ENCODE measurements around the gene ENPP5.
"Not testable (repeated sequence)": the region's sequence is repeated elsewhere in the genome, so short reads cannot be mapped to it uniquely, and the experiment has no call there.

ENPP5 gene

DNA sequence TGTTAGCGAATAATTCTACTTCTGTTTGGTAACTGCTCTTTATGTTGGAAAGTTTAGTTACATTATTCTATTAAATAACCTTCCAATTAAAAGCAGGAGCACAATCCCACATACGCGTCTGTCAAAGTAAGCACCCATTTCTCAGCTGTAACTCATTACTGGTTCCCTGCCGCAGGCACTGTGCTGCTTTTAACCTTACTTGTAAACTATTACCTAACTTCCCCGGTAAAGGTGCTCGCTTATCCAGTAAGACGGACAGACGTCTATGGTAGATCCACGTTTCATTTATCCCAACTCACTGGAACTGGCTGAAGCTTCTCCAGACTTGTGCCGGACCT, 41.5 kb downstream of the ENPP5 start:
- TF ChIP-seq, protein P1, sequence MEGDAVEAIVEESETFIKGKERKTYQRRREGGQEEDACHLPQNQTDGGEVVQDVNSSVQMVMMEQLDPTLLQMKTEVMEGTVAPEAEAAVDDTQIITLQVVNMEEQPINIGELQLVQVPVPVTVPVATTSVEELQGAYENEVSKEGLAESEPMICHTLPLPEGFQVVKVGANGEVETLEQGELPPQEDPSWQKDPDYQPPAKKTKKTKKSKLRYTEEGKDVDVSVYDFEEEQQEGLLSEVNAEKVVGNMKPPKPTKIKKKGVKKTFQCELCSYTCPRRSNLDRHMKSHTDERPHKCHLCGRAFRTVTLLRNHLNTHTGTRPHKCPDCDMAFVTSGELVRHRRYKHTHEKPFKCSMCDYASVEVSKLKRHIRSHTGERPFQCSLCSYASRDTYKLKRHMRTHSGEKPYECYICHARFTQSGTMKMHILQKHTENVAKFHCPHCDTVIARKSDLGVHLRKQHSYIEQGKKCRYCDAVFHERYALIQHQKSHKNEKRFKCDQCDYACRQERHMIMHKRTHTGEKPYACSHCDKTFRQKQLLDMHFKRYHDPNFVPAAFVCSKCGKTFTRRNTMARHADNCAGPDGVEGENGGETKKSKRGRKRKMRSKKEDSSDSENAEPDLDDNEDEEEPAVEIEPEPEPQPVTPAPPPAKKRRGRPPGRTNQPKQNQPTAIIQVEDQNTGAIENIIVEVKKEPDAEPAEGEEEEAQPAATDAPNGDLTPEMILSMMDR (conservative IDR thresholded peaks at IDR 0.05): no peak

DNA sequence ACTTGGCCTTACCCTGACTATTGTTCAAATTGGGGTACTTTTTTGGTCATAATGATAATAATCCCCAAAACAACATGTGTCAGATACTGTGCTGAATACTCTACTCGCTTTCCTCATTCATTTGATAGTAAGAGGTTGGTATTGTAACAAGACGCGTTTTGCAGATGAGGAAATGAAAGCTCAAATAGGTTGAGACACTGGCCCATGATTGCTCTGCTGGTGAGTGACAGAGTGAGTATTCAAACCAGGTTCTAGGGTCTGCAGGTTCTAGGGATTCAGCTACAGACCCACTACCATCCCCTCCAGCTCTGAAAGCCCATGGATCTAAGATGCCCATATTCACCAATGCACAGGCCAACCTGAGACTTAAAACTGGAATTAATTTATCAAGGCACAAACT, 42.3 kb downstream of the ENPP5 start:
- TF ChIP-seq, protein P1 (conservative IDR thresholded peaks at IDR 0.05): no peak
- H3K27ac ChIP-seq: no peak overlapping the region; the same call in 1 of the 2 replicates

More for the DNA sequence above, 41.5 kb downstream of the ENPP5 start:
- H3K27ac ChIP-seq: peak overlapping the region; percentile 64

DNA sequence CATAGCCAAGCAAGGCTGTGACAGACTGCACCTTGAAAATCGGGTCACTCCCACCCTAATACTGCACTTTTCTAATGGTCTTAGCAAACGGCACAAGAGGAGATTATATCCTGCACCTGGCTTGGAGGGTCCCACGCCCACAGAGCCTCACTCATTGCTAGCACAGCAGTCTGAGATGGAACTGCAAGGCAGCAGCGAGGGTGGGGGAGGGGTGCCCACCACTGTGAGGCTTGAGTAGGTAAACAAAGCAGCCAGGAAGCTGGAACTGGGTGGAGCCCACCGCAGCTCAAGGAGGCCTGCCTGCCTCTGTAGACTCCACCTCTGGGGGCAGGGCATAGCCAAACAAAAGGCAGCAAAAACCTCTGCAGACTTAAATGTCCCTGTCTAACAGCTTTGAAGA, 51.1 kb downstream of the ENPP5 start:
- H3K27ac ChIP-seq: not testable (repeated sequence)

DNA sequence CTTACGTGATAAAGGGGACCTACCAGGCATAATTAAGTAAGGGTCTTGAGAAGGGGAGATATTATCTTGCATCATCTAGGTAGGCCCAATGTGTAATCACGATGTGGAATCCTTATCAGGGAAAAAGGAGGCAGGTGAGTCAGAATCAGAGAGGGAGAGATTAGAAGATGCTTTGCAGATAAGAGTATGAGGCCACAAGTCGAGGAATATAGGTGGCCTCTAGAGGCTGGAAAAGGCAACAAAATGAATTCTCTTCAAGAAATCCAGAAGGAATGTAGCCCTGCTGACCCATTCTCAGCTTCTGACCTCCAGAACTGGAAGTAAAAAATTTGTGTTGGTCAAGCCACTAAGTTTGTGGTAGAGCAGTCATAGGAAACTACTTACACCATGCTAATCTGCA, 51.9 kb downstream of the ENPP5 start:
- H3K27ac ChIP-seq: no peak overlapping the region
- TF ChIP-seq, protein P1 (conservative IDR thresholded peaks at IDR 0.05): no peak

DNA sequence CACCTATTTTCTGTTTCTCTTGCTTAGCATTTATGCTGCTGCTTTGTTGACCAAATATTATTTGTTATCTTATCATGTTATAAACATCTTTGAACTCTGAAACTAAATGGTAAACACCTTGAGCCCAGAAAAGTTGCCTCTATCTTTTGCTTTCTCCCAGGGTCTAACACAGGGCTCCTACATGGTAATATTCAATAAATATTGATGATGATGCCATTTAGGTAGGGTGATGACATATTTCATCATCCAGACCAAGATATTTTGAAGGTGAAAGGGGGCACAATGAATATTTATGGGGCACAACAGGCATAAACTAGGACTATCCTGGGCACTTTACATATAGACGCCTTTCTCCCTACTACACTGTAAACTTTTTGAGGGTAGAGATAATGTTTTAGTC, 52.6 kb downstream of the ENPP5 start:
- TF ChIP-seq, protein P1 (conservative IDR thresholded peaks at IDR 0.05): no peak
- H3K27ac ChIP-seq: no peak overlapping the region

DNA sequence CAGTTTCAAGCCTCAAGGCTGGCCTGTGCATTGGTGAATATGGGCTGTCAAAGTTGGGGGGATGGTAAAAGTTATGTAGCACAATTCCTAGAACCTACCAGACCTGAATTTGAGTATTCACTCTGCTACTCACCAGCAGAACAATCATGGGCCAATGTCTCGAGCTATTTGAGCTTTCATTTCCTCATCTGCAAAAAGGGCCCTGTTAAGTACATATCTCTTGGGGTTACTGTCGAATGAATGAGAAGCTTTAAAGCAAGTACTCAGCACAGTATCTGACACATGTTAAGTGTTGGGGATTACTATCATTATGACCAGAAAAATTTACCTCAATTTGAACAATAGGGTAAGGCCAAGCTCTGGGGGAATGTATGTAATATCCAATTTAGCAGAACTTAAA, 54.5 kb downstream of the ENPP5 start:
- no peak overlapping the region for H3K27ac ChIP-seq
- TF ChIP-seq, protein P1 (conservative IDR thresholded peaks at IDR 0.05): no peak

DNA sequence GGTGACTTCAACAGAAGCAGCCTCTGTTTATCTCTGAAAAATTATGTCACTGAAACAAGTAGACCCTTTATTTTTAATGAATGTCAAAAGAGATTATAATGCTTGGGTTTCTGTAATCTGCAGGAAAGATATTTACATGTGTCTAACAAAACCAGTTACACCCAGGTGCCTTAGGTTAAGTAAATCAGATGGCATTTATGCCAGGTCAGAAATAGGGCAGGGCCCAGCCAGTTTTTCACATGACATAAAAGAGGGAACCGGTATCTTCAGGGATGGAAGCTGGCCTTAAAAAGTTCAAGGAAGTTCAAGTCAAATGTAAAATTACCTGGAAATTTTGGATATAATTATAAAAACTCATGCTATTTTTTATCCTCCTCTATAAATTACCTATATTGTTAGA, 55.1 kb downstream of the ENPP5 start:
- H3K27ac ChIP-seq: no peak overlapping the region
- TF ChIP-seq, protein P1 (conservative IDR thresholded peaks at IDR 0.05): no peak

DNA sequence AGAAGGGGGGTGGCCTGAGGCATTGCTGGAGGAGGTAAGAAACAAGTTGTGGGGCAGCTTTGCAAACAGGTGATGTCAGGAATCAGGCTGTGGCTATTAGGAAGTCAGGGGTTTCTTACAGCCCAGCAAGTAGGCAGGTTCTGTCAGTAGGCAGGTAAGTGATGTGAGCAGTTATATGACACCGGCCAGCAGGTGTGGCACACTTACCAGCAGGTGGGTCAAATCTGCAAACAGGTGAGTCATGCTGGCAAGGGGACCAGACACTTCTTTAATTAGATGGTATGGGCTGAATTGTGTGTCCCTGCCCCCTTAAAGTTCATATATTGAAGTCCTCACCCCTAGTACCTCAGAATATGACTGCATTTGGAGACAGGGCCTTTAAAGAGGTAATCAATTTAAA, 57.4 kb downstream of the ENPP5 start:
- no peak overlapping the region for H3K27ac ChIP-seq

More for the DNA sequence above, 57.4 kb downstream of the ENPP5 start:
- TF ChIP-seq, protein P1 (conservative IDR thresholded peaks at IDR 0.05): no peak

Data from VCaP (cell line).